Naive thymus-derived CD4-positive, alpha-beta T cell (primary cell): ENCODE measurements around the gene SLC17A8. TPM values are rescaled to one million over a fixed set of nuclear protein-coding genes. Genes with fewer than 3 reads are reported as not detected.

ENCODE experiments used
- ATAC-seq: fragments of 150-1000 bp; cut with Tn5 transposase; 2 replicates; pipeline ENCODE4 v1.10.0; 2021; ENCODE audit warnings: mild to moderate bottlenecking, moderate library complexity
- CTCF ChIA-PET: fragments of 350-600 bp; sonication (Branson Sonifier 250); formaldehyde crosslinking; loops from one replicate; lab custom pipeline; 2021; ENCODE audit warnings: antibody characterized with exemption; lab: Charles Lee
- POLR2A ChIA-PET: fragments of 350-600 bp; sonication (Branson Sonifier 250); formaldehyde crosslinking; loops from one replicate; lab custom pipeline; 2021; ENCODE audit warnings: antibody characterized with exemption, inconsistent platforms; lab: Charles Lee
- DNase-seq, 9 donors: peaks; one replicate each; pipeline versions ENCODE4 v3.0.0 to v3.0.0-alpha.2; 2020 to 2022; ENCODE audit warnings: mixed read lengths in 1 of 9
- H3K27ac ChIP-seq: one replicate; pipeline ENCODE4 v1.7.0; 2013; ENCODE audit warnings: mild to moderate bottlenecking, low read depth, low read length, moderate library complexity
- H3K27me3 ChIP-seq, 2 donors: one replicate each; pipeline ENCODE4 v1.7.0; 2013; ENCODE audit warnings: low read length in 2 of 2, mild to moderate bottlenecking in 2 of 2, moderate library complexity in 2 of 2; ENCODE audit not compliant: control insufficient read depth in 2 of 2, insufficient read depth in 2 of 2
- H3K36me3 ChIP-seq, 3 experiments: 1 replicate in 2 of 3; 2 replicates in 1 of 3; pipeline ENCODE4 v1.7.0; 2013; ENCODE audit warnings: low read length in 3 of 3, mild to moderate bottlenecking in 3 of 3, moderate library complexity in 1 of 3; ENCODE audit not compliant: insufficient read depth in 3 of 3, control insufficient read depth in 2 of 3
- H3K4me1 ChIP-seq, 2 donors: one replicate each; pipeline ENCODE4 v1.7.0; 2013; ENCODE audit warnings: low read length in 2 of 2, mild to moderate bottlenecking in 2 of 2, moderate library complexity in 1 of 2; ENCODE audit not compliant: control insufficient read depth in 2 of 2, insufficient read depth in 2 of 2
- H3K4me3 ChIP-seq: 2 replicates; pipeline ENCODE4 v1.7.0; 2013; ENCODE audit warnings: mild to moderate bottlenecking, low read length
- H3K9me3 ChIP-seq, 3 experiments: 1 replicate in 2 of 3; 2 replicates in 1 of 3; pipeline ENCODE4 v1.7.0; 2013; ENCODE audit warnings: low read length in 3 of 3; ENCODE audit not compliant: control insufficient read depth in 2 of 3
- H3K27ac Mint-ChIP-seq, 9 donors: one replicate each; pipeline ENCODE4 v1.8.0; 2020 to 2022; ENCODE audit warnings: mixed read lengths in 9 of 9, mild to moderate bottlenecking in 8 of 9, moderate library complexity in 5 of 9, inconsistent platforms in 2 of 9
- H3K27me3 Mint-ChIP-seq, 5 donors: one replicate each; pipeline ENCODE4 v1.8.0; 2021 to 2022; ENCODE audit warnings: mixed read lengths in 5 of 5, mild to moderate bottlenecking in 1 of 5
- H3K36me3 Mint-ChIP-seq, 5 donors: one replicate each; pipeline ENCODE4 v1.8.0; 2020 to 2022; ENCODE audit warnings: mixed read lengths in 5 of 5, mild to moderate bottlenecking in 3 of 5, inconsistent platforms in 1 of 5
- H3K4me1 Mint-ChIP-seq, 7 donors: one replicate each; pipeline ENCODE4 v1.8.0; 2020 to 2022; ENCODE audit warnings: mixed read lengths in 7 of 7, mild to moderate bottlenecking in 3 of 7, inconsistent platforms in 1 of 7
- H3K4me3 Mint-ChIP-seq, 10 donors: one replicate each; pipeline ENCODE4 v1.8.0; 2020 to 2022; ENCODE audit warnings: mild to moderate bottlenecking in 10 of 10, mixed read lengths in 10 of 10, moderate library complexity in 6 of 10, inconsistent platforms in 2 of 10
- H3K9me3 Mint-ChIP-seq, 11 donors: one replicate each; pipeline ENCODE4 v1.8.0; 2020 to 2022; ENCODE audit warnings: mixed read lengths in 11 of 11, mild to moderate bottlenecking in 4 of 11, inconsistent platforms in 1 of 11, moderate library complexity in 1 of 11
- intact Hi-C, 2 donors: fragments of 100-400 bp; cut with micrococcal nuclease; formaldehyde crosslinking; loops; one replicate each; pipeline ENCODE4 v1.15.1; 2023
- polyA plus RNA-seq, 2 donors: library from polyadenylated mRNA; unstranded; fragments of 300-500 nt; fragmentation: Illumina TruSeq; gene quantifications; one replicate each; pipeline ENCODE4 v1.2.3, GENCODE V29; 2021
- total RNA-seq, 6 experiments: library from RNA in 5 of 6; stranded (reverse) in 5 of 6; gene quantifications; 1 replicate in 5 of 6; 2 replicates in 1 of 6; pipeline ENCODE4 v1.2.3 and lab custom pipeline; 2021 to 2026

Gene SLC17A8
- total and polyA plus RNA-seq, 7 experiments from 2014 or later, result not detected

DNA sequence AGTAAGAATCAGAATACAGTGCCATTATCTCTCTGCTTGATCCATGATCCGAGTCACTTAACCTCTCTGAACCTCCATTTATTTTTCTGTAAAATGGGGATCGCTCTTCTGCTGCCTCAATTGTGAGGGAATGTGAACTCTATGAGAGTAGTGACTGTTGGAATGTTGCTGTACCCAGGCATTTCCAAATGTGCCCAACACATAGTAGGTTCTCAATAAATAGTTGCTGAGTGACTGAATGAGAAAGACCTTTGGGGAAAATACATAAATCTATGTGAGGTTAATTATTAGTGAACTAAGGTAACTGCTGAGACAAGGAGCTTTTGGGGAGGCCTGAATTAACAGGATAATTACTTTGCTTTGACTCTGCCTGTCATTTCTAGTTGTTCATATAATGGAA, 82.9 kb downstream of the SLC17A8 start:
- Mint-ChIP-seq H3K36me3 (no peaks in the 10 kb centered on the region), H3K27me3 (peaks cover 2 to 20% (median 12%) of the 10 kb centered on the region in 5 donors), H3K27ac (no peak overlapping the region), H3K4me1 (no peaks in the 10 kb centered on the region), H3K4me3 (no peak overlapping the region), H3K9me3 (no peaks in the 10 kb centered on the region)
- no peaks in the 10 kb centered on the region for H3K9me3 ChIP-seq
- ATAC-seq (no peak), DNase-seq (no peak)
- no peaks in the 10 kb centered on the region for H3K27me3 ChIP-seq
- intact Hi-C loops, result no loop called here
- no peak overlapping the region for H3K27ac ChIP-seq
- H3K36me3 ChIP-seq, result no peaks in the 10 kb centered on the region
- POLR2A ChIA-PET, result no interaction called here
- CTCF ChIA-PET, result no interaction called here
- H3K4me3 ChIP-seq, result no peak overlapping the region
- no peaks in the 10 kb centered on the region for H3K4me1 ChIP-seq

DNA sequence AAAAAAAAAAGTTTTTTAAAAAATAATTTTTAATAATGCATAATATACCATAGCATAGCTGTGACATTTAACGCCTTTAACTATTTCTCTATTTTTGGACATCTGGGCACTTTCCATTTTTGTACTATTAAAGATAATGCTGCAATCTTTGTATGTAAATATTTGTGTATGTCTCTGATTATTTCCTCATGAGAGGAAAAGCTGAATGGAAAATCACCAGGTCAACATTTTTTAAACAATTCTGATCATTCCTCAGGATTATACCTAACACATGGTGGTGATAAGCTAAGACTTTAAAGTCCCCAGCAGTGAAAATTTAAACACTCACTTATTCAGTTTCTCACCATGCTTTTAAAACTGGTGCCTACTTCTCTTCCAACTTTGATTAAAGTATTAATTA, 85.5 kb downstream of the SLC17A8 start:
- H3K4me1 ChIP-seq, result no peaks in the 10 kb centered on the region
- H3K27me3 ChIP-seq, result no peaks in the 10 kb centered on the region
- Mint-ChIP-seq H3K36me3 (peaks cover 0 to 5% (median 0%) of the 10 kb centered on the region in 5 donors), H3K4me3 (no peak overlapping the region), H3K27me3 (peaks cover 14 to 37% (median 19%) of the 10 kb centered on the region in 5 donors), H3K4me1 (no peaks in the 10 kb centered on the region), H3K27ac (no peak overlapping the region), H3K9me3 (peaks cover 0 to 6% (median 0%) of the 10 kb centered on the region in 11 donors)
- ATAC-seq, result no peak
- CTCF ChIA-PET, result no interaction called here
- no peak overlapping the region for H3K27ac ChIP-seq
- POLR2A ChIA-PET, result no interaction called here
- no peaks in the 10 kb centered on the region for H3K36me3 ChIP-seq
- no peak for DNase-seq
- intact Hi-C loops, result no loop called here
- no peak overlapping the region for H3K4me3 ChIP-seq
- H3K9me3 ChIP-seq, result no peaks in the 10 kb centered on the region

DNA sequence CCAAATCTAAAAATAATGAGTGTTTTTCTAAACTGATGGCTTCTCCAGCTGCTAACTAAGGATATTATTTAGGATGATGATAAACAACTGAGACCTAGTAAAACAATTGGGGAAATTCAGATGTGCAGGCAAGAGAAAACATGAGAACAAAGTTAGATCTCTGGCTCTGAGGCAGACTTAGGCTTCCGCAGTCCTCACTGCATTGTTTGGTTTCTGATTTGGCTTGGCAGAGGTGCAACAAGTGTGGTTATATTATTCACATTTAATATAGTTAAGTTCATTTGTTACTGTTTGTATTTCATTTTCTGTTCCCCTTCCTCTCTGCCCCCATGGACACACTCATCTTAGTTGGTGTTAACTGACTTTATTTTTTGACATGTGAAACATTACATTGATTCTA, 86.6 kb downstream of the SLC17A8 start:
- intact Hi-C loops, result no loop called here
- no peak overlapping the region for H3K27ac ChIP-seq
- Mint-ChIP-seq H3K4me1 (no peaks in the 10 kb centered on the region), H3K4me3 (no peak overlapping the region), H3K27me3 (peaks cover 15 to 37% (median 21%) of the 10 kb centered on the region in 5 donors), H3K9me3 (peaks cover 0 to 6% (median 0%) of the 10 kb centered on the region in 11 donors), H3K36me3 (peaks cover 0 to 5% (median 0%) of the 10 kb centered on the region in 5 donors), H3K27ac (no peak overlapping the region)
- H3K4me3 ChIP-seq, result no peak overlapping the region
- H3K36me3 ChIP-seq, result no peaks in the 10 kb centered on the region
- no peaks in the 10 kb centered on the region for H3K4me1 ChIP-seq
- ChIA-PET CTCF (no interaction called here), POLR2A (no interaction called here)
- no peak for ATAC-seq
- no peak for DNase-seq
- H3K9me3 ChIP-seq, result no peaks in the 10 kb centered on the region
- H3K27me3 ChIP-seq, result no peaks in the 10 kb centered on the region

DNA sequence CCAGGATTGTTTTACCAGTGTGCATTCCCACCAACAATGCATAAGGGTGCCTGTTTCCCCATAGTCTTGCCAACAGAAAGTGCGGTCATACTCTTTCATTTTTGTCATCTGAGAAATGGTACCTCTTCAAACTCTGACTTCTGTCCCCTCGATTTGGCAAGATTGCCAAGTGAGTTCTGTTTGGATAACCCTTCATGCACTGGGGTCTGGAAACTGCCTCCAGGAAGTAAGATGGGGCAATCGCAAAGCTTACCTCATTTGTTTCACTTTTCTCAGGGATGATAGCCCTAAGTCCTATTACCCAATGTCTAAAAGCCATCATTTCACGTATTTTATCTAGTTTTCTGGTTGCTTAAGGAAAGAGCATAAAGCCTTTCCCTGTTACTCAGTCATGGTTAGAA, 88.2 kb downstream of the SLC17A8 start:
- peaks cover 0 to 5% (median 0%) of the 10 kb centered on the region in 5 donors for H3K36me3 Mint-ChIP-seq
- DNase-seq (no peak), ATAC-seq (no peak)
- ChIA-PET CTCF (no interaction called here), POLR2A (no interaction called here)
- peaks cover 0 to 6% (median 0%) of the 10 kb centered on the region in 11 donors for H3K9me3 Mint-ChIP-seq
- H3K4me3 Mint-ChIP-seq, result no peak overlapping the region
- H3K36me3 ChIP-seq, result no peaks in the 10 kb centered on the region
- no peaks in the 10 kb centered on the region for H3K27me3 ChIP-seq
- peaks cover 14 to 43% (median 26%) of the 10 kb centered on the region in 5 donors for H3K27me3 Mint-ChIP-seq
- no peak overlapping the region for H3K4me3 ChIP-seq
- intact Hi-C loops, result no loop called here
- H3K4me1 ChIP-seq, result no peaks in the 10 kb centered on the region
- H3K27ac ChIP-seq, result no peak overlapping the region
- H3K9me3 ChIP-seq, result no peaks in the 10 kb centered on the region
- H3K4me1 Mint-ChIP-seq, result no peaks in the 10 kb centered on the region
- no peak overlapping the region for H3K27ac Mint-ChIP-seq

DNA sequence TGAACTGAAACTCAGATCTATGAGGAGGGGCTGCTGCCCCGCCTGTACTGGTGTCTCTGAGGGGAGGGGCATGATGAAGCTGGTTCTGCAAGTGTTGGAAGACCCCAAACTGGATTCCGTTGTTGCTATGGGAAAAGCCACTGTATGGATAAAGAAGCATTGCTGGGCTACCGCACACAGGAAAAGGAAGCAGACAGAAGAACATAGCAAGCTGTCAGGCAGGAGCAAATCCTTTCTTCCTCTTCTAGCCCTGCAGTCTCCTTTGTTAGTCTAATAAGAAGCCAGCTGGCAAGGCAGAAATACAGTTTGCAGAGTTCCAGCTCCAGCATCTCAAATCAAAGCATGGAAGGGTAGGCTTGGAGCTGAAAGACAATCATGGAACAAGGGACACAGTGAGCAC, 90.5 kb downstream of the SLC17A8 start:
- DNase-seq (no peak), ATAC-seq (no peak)
- Histone ChIP-seq H3K27me3 (no peaks in the 10 kb centered on the region), H3K9me3 (no peaks in the 10 kb centered on the region), H3K27ac (no peak overlapping the region), H3K4me1 (no peaks in the 10 kb centered on the region), H3K36me3 (no peaks in the 10 kb centered on the region), H3K4me3 (no peak overlapping the region)
- Mint-ChIP-seq H3K9me3 (peaks cover 0 to 6% (median 0%) of the 10 kb centered on the region in 11 donors), H3K27me3 (peaks cover 21 to 62% (median 41%) of the 10 kb centered on the region in 5 donors), H3K4me1 (no peaks in the 10 kb centered on the region), H3K27ac (no peak overlapping the region), H3K36me3 (peaks cover 0 to 5% (median 0%) of the 10 kb centered on the region in 5 donors), H3K4me3 (no peak overlapping the region)
- CTCF ChIA-PET, result interaction anchor here (0.7 kb wide), 1 partner anchor 949 kb away, joined by 4 read pairs; no protein-coding TSS in a partner anchor
- POLR2A ChIA-PET, result interaction anchor here (0.8 kb wide), 1 partner anchor 44 kb away, joined by 4 read pairs; no protein-coding TSS in a partner anchor
- intact Hi-C loops, result no loop called here

DNA sequence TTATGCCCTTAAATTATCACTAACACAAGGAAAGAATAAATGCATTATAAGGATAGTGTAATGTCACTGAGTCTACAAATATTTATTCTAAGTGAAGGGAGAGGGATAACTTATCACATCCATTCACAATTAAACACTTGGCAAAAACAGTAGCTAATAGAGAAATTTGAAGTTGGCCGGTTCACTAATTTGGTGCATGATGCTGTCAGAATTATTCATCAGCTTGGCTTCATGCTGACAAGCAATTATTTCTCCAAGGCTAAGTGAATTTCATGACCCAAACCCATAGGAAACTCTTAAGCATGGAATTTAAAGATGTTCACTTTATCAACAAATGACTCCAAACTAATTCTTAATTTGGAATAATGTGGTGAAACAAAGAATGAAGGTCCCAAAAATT, 91.8 kb downstream of the SLC17A8 start:
- ChIA-PET CTCF (no interaction called here), POLR2A (no interaction called here)
- no peak overlapping the region for H3K4me3 ChIP-seq
- H3K9me3 ChIP-seq, result no peaks in the 10 kb centered on the region
- ATAC-seq (no peak), DNase-seq (no peak)
- Mint-ChIP-seq H3K27me3 (peaks cover 21 to 62% (median 42%) of the 10 kb centered on the region in 5 donors), H3K9me3 (peaks cover 0 to 6% (median 0%) of the 10 kb centered on the region in 11 donors), H3K27ac (no peak overlapping the region), H3K4me3 (no peak overlapping the region), H3K4me1 (no peaks in the 10 kb centered on the region), H3K36me3 (peaks cover 0 to 5% (median 0%) of the 10 kb centered on the region in 5 donors)
- H3K36me3 ChIP-seq, result no peaks in the 10 kb centered on the region
- H3K27ac ChIP-seq, result no peak overlapping the region
- no peaks in the 10 kb centered on the region for H3K4me1 ChIP-seq
- intact Hi-C loops, result no loop called here
- no peaks in the 10 kb centered on the region for H3K27me3 ChIP-seq

DNA sequence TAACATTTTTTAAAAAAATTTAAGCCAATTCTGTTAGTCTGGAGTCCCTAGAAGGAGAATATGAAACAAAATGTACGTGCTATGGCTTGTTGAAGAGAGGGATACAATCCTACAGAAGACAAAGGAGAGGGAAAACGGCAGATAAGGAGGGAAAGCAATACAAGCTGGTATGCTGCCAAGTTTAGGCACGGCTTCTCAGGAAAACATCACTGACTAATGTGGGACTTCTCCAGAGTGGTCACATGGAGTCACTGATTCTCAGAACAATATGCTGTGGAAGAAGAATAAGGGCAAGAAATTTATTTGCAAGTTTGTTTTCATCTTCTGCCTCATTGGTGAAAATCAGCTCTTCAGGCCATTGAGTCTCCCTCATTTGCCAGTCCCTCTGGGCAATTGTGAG, 93.9 kb downstream of the SLC17A8 start:
- H3K4me3 Mint-ChIP-seq, result no peak overlapping the region
- DNase-seq (no peak), ATAC-seq (no peak)
- H3K9me3 ChIP-seq, result no peaks in the 10 kb centered on the region
- ChIA-PET CTCF (interaction anchor here (0.6 kb wide), 1 partner anchor 205 kb away, joined by 3 read pairs; no protein-coding TSS in a partner anchor), POLR2A (no interaction called here)
- intact Hi-C loops, result no loop called here
- H3K36me3 ChIP-seq, result no peaks in the 10 kb centered on the region
- H3K4me1 Mint-ChIP-seq, result no peaks in the 10 kb centered on the region
- H3K27ac Mint-ChIP-seq, result no peak overlapping the region
- H3K27me3 ChIP-seq, result no peaks in the 10 kb centered on the region
- H3K36me3 Mint-ChIP-seq, result peaks cover 0 to 5% (median 0%) of the 10 kb centered on the region in 5 donors
- peaks cover 14 to 45% (median 33%) of the 10 kb centered on the region in 5 donors for H3K27me3 Mint-ChIP-seq
- H3K9me3 Mint-ChIP-seq, result peaks cover 0 to 2% (median 0%) of the 10 kb centered on the region in 11 donors
- H3K4me1 ChIP-seq, result no peaks in the 10 kb centered on the region
- no peak overlapping the region for H3K27ac ChIP-seq
- H3K4me3 ChIP-seq, result no peak overlapping the region
